ENCODE results near the gene VPS13D. TPM values are rescaled to one million over a fixed set of nuclear protein-coding genes. Genes with fewer than 3 reads are reported as not detected.

The VPS13D gene
- total RNA-seq, 4 donors from 2014 or later: 60.9 to 91.6 (median 71.6) TPM

DNA sequence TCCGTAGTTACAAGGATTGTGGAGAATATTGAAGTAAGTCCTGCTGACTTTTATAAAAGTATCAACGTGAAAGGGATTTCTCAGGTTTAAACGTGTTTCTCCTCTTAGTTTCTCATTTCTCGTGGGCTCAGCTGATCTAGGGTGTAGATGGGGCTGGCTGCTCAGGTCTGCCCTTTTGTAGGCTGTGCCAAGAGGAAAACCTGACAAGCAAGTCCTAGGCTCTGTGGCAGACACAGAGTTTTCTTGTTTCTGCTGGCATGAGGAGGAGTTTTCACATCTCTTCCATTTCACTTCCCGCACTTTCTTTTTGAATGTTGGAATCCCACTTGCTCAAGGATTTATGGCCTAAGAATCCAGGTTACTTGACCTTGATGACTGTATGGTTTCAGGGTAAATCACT lies 14.8 kb downstream of the VPS13D start:
- Histone ChIP-seq H3K36me3 (peaks cover 2 to 56% of the 10 kb centered on the region in 2 donors), H3K27ac (peak overlapping the region in 1 of 4 donors; percentile 24), H3K4me3 (no peak overlapping the region), H3K4me1 (peaks cover 8 to 12% of the 10 kb centered on the region in 2 donors), H3K9me3 (no peaks in the 10 kb centered on the region), H3K27me3 (no peaks in the 10 kb centered on the region)
- in situ Hi-C loops (cut with MboI; ENCODE audit: low sequenced_read_pairs in 4 of 4) (no loop called here), intact Hi-C loops (cut with DNase I; ENCODE audit: low total_unique reads) (no loop called here)
- no peak for ATAC-seq
- no peak for TF ChIP-seq POLR2A (IDR thresholded peaks at IDR 0.05)
- TF ChIP-seq, protein P1, sequence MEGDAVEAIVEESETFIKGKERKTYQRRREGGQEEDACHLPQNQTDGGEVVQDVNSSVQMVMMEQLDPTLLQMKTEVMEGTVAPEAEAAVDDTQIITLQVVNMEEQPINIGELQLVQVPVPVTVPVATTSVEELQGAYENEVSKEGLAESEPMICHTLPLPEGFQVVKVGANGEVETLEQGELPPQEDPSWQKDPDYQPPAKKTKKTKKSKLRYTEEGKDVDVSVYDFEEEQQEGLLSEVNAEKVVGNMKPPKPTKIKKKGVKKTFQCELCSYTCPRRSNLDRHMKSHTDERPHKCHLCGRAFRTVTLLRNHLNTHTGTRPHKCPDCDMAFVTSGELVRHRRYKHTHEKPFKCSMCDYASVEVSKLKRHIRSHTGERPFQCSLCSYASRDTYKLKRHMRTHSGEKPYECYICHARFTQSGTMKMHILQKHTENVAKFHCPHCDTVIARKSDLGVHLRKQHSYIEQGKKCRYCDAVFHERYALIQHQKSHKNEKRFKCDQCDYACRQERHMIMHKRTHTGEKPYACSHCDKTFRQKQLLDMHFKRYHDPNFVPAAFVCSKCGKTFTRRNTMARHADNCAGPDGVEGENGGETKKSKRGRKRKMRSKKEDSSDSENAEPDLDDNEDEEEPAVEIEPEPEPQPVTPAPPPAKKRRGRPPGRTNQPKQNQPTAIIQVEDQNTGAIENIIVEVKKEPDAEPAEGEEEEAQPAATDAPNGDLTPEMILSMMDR (IDR thresholded peaks at IDR 0.05 in 4 of 5, conservative IDR thresholded peaks at IDR 0.05 in 1 of 5): no peak
- no peak for DNase-seq

DNA sequence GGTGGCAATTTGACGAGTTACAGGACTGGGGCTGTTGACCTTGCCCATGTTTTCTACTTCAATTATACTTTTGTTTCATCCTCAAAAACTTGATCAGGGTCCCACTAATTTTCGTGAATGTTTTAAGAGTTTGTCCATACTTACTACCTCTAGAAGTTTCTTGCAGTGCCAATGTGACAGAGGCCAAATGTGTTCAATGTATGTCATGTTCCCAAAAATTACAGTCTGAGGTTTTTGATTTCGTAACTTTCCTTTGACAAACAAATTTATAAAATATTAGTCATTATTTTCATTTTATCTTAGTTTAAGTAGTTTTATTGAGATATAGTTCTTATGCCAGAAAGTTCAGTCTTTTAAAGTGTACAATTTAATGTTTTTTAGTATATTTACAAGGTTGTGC lies 15.3 kb downstream of the VPS13D start:
- no peaks in the 10 kb centered on the region for H3K9me3 ChIP-seq
- no peak overlapping the region for H3K4me3 ChIP-seq
- H3K27me3 ChIP-seq: no peaks in the 10 kb centered on the region
- DNase-seq (no peak), ATAC-seq (no peak)
- H3K4me1 ChIP-seq: peaks cover 8 to 12% of the 10 kb centered on the region in 2 donors
- intact Hi-C loops (cut with DNase I; ENCODE audit: low total_unique reads) (no loop called here), in situ Hi-C loops (cut with MboI; ENCODE audit: low sequenced_read_pairs in 4 of 4) (no loop called here)
- peak overlapping the region in 2 of 4 donors; percentile 65 to 66 for H3K27ac ChIP-seq
- no peak for TF ChIP-seq POLR2A (IDR thresholded peaks at IDR 0.05)
- TF ChIP-seq, protein P1 (IDR thresholded peaks at IDR 0.05 in 4 of 5, conservative IDR thresholded peaks at IDR 0.05 in 1 of 5): no peak
- H3K36me3 ChIP-seq: peaks cover 2 to 61% of the 10 kb centered on the region in 2 donors

DNA sequence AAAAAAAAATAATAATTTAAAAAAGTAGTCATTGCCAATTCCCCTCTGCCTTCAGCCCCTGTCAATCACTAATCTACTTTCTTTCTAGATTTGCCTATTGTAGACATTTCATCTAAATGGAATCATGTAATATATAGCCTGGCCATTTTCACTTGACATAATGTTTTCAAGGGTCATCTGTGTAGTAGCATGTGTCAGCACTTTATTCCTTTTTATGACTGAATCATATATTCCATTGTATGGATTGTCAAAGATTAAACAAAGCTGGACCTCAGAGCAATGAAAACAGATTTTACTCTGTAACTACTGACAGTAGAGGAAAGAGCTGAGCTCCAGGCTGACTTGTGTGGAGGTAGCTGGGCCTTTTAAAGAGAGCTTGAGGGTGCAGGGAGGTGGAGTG lies 15.9 kb downstream of the VPS13D start:
- in situ Hi-C loops (cut with MboI; ENCODE audit: low sequenced_read_pairs in 4 of 4): no loop called here
- H3K4me1 ChIP-seq: peaks cover 8 to 12% of the 10 kb centered on the region in 2 donors
- intact Hi-C loops (cut with DNase I; ENCODE audit: low total_unique reads): no loop called here
- no peak overlapping the region for H3K4me3 ChIP-seq
- no peaks in the 10 kb centered on the region for H3K27me3 ChIP-seq
- DNase-seq (no peak), ATAC-seq (no peak)
- H3K9me3 ChIP-seq: no peaks in the 10 kb centered on the region
- H3K27ac ChIP-seq: peak overlapping the region in 3 of 4 donors; percentile 20 to 66 (median 65)
- peaks cover 2 to 67% of the 10 kb centered on the region in 2 donors for H3K36me3 ChIP-seq
- TF ChIP-seq, protein P1 (IDR thresholded peaks at IDR 0.05 in 4 of 5, conservative IDR thresholded peaks at IDR 0.05 in 1 of 5): no peak
- TF ChIP-seq POLR2A (IDR thresholded peaks at IDR 0.05): no peak

DNA sequence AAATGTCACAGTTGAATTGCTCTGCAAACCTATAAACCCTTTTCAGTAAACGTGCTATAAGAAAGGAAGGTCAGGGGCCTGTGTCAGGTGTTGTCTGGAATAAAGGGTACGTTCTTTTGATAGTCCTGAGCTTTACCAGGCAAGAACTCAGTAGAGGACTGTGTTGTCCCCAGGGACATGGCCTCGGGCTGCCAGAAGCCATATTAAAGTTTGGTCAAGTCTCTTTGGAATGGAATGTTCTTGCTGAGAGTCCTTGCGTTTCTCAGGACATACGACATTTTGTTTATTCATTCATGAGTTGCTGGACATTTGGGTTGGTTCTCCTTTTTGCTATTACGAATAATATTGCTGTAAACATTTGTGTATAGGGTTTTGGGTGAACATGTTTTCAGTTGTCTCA lies 16.8 kb downstream of the VPS13D start:
- intact Hi-C loops (cut with DNase I; ENCODE audit: low total_unique reads): no loop called here
- in situ Hi-C loops (cut with MboI; ENCODE audit: low sequenced_read_pairs in 4 of 4): no loop called here
- no peak overlapping the region for H3K4me3 ChIP-seq
- peaks cover 8 to 12% of the 10 kb centered on the region in 2 donors for H3K4me1 ChIP-seq
- H3K27me3 ChIP-seq: no peaks in the 10 kb centered on the region
- ATAC-seq (peak; percentile 33 to 72), DNase-seq (no peak)
- peak overlapping the region; percentile 20 to 66 (median 45) for H3K27ac ChIP-seq
- no peaks in the 10 kb centered on the region for H3K9me3 ChIP-seq
- H3K36me3 ChIP-seq: peaks cover 2 to 74% of the 10 kb centered on the region in 2 donors
- TF ChIP-seq, protein P1 (IDR thresholded peaks at IDR 0.05 in 4 of 5, conservative IDR thresholded peaks at IDR 0.05 in 1 of 5): no peak
- no peak for TF ChIP-seq POLR2A (IDR thresholded peaks at IDR 0.05)

DNA sequence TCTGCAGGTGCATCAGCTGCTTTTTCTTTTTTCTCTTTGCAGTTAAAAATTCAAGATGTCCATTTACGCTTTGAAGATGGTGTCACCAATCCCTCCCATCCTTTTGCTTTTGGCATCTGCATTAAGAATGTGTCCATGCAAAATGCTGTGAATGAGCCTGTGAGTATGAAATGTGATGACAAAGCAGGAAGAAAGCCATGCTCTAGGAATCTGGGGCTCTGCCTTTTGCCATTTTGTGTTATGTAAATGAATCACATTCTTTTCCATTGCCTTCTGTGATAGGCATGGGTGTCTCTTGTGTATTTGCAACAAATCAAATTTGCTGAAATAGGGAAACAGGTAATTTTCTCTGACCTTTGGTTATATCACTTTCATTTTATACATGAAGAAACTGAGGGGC lies 19.4 kb downstream of the VPS13D start:
- ATAC-seq (no peak), DNase-seq (no peak)
- no peak overlapping the region for H3K4me3 ChIP-seq
- H3K27ac ChIP-seq: no peak overlapping the region
- H3K27me3 ChIP-seq: no peaks in the 10 kb centered on the region
- peaks cover 2 to 75% of the 10 kb centered on the region in 2 donors for H3K36me3 ChIP-seq
- peaks cover 8 to 12% of the 10 kb centered on the region in 2 donors for H3K4me1 ChIP-seq
- in situ Hi-C loops (cut with MboI; ENCODE audit: low sequenced_read_pairs in 4 of 4) (no loop called here), intact Hi-C loops (cut with DNase I; ENCODE audit: low total_unique reads) (no loop called here)
- H3K9me3 ChIP-seq: no peaks in the 10 kb centered on the region
- TF ChIP-seq, protein P1 (IDR thresholded peaks at IDR 0.05 in 4 of 5, conservative IDR thresholded peaks at IDR 0.05 in 1 of 5): no peak
